Measurements from ENCODE around the gene GRM8.

DNA sequence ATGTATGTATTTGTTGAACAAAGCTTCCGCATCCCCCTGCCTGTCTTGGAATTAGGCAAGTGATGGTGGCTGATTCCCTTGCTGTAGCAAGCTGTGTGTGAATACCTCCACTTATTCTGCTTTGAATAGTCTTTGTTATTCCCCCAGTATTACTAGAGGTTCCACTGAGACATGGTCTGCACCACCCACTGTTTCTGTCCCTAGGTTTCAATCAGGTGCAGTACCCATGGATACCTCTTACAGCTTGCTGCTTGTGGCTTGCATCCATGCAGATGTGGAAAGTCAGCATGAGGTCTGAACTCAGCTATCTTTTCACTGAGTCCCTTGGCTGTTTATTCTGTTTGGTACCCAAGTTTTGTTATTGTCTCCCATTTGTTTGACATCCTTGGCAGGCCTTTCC lies 447.4 kb downstream of the GRM8 start:
- TF ChIP-seq, protein P1, sequence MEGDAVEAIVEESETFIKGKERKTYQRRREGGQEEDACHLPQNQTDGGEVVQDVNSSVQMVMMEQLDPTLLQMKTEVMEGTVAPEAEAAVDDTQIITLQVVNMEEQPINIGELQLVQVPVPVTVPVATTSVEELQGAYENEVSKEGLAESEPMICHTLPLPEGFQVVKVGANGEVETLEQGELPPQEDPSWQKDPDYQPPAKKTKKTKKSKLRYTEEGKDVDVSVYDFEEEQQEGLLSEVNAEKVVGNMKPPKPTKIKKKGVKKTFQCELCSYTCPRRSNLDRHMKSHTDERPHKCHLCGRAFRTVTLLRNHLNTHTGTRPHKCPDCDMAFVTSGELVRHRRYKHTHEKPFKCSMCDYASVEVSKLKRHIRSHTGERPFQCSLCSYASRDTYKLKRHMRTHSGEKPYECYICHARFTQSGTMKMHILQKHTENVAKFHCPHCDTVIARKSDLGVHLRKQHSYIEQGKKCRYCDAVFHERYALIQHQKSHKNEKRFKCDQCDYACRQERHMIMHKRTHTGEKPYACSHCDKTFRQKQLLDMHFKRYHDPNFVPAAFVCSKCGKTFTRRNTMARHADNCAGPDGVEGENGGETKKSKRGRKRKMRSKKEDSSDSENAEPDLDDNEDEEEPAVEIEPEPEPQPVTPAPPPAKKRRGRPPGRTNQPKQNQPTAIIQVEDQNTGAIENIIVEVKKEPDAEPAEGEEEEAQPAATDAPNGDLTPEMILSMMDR (IDR thresholded peaks at IDR 0.05; ENCODE audit: low read depth, low read length, poor library complexity, severe bottlenecking): no peak
- TF ChIP-seq EZH2phosphoT487 (IDR thresholded peaks at IDR 0.05; ENCODE audit: borderline replicate concordance, low read length): no peak
